GM18520 (cell line): Measurements from ENCODE around the gene PITPNC1.
"Not testable (repeated sequence)": the region's sequence is repeated elsewhere in the genome, so short reads cannot be mapped to it uniquely, and the experiment has no call there.

ENCODE experiments used
- ATAC-seq: cut with Tn5 transposase; IDR thresholded peaks from one replicate; pipeline ENCODE4 v1.9.1; 2021; ENCODE audit not compliant: unreplicated experiment

The PITPNC1 gene

GRCh38 chr17:67479148-67479547, 102.1 kb downstream of the PITPNC1 start:
- no peak for ATAC-seq

DNA sequence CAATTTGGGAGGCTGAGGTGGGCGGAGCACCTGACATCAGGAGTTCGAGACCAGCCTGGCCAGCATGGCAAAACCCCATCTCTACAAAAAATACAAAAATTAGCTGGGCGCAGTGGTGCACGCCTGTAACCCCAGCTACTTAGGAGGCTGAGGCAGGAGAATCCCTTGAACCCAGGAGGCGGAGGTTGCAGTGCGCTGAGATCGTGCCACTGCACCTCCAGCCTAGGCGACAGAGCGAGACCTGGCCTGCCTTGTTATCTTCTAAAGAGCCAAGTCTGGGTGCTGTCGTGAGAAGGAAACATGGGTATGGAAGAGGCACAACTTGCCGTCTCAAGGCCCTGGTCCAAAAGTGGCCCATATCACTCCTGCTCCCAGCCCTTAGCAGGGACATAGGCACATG, 103.9 kb downstream of the PITPNC1 start:
- ATAC-seq, result not testable (repeated sequence)

- ATAC-seq, result no peak
These were observed 104.7 kb downstream of the PITPNC1 start for GRCh38 chr17:67481808-67482207.

GRCh38 chr17:67482764-67483163, 105.7 kb downstream of the PITPNC1 start:
- no peak for ATAC-seq

DNA sequence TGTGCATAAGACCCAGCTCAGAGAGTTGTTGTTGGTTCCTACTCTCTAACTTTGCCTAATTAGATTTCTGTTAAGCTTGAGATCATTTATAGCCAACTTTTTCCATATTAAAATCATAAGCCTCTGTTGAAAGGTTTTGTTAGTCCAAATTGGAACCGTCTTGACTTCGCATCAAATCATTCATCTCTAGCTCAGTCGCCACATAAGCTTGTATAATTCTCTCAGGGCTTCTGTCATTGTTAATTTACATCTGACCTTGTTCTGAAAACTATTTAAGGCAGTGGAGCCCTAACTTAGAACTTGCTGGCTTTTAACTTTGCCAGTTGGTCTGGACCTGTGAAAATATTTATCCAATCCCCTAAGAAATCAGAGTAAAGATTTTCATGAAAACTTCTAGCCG, 107.2 kb downstream of the PITPNC1 start:
- no peak for ATAC-seq

GRCh38 chr17:67485666-67486065, 108.6 kb downstream of the PITPNC1 start:
- no peak for ATAC-seq

GRCh38 chr17:67487506-67487905, 110.4 kb downstream of the PITPNC1 start:
- no peak for ATAC-seq

GRCh38 chr17:67488161-67488560, 111.1 kb downstream of the PITPNC1 start:
- no peak for ATAC-seq

DNA sequence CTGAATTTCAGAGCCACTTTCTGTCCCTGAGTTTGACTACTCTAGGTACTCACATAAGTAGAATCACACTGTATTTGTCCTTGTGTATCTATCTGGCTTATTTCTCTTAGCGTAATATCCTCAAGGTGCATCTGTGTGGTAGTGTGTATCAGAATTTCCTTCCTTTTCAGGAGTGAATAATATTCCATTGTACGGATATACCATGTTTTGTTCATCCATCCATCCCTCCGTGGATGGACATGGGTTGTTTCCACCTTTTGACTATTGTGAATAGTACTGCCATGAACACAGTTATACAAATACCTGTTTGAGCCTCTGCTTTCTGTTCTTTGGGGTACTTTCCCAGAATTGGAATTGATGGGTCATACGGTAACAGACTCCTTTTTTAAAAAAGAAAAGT, 111.7 kb downstream of the PITPNC1 start:
- ATAC-seq, result no peak

GRCh38 chr17:67489273-67489672, 112.2 kb downstream of the PITPNC1 start:
- no peak for ATAC-seq

GRCh38 chr17:67490471-67490870, 113.4 kb downstream of the PITPNC1 start:
- no peak for ATAC-seq

DNA sequence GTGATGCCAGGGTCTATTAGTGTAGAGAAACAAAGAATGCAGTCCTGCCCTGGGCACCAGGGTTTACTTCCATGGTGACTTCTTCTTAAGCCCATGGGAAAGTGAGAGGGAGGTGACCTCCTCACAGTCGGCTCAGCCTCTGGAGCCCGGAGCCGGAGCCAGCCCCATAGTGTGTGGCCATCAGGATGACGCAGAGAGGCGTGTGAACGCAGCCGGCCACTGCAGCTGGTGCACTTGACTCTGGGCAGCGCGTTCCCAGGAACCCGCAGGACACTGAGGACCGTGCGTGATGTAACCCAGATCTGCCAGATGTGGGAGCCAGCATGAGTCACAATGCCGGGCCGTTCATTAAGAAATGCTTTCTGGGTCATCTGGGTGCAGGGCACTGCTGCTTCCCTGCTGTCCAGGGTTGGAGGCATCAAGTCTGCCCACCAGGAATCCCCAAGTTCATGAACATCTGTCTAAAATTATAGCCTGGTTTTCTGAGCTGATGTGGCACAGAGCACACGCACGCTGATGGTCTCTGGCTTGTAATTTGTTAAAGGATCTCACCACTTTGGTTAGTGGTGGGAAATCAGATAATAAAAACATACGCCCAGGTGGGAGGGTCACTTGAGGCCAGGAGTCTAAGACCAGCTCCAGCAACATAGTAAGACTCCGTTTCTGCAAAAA, 114.1 kb downstream of the PITPNC1 start:
- ATAC-seq, result no peak

- ATAC-seq, result no peak
These were observed 114.6 kb downstream of the PITPNC1 start for GRCh38 chr17:67491681-67492024.

DNA sequence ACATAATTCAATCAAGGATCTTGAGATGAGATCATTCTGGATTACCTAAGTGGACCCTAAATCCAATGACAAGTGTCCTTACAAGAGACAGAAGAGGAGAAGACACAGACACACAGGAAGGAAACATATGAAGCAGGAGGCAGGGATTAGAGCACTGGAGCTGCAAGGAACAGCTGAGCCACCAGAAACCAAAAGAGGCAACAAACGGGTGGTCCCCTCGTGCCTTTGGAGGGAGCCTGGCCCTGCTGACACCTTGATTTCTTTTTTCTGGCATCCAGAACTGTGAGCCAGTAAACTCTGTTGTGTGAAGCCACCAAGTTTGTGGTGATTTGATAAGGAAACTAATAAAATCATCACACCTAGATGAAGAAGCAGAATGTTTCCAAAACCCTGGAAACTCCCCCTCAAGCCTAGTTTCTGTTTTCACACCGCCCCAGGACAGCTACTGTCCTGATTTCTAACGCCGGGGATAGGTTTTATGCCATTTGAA, 115.2 kb downstream of the PITPNC1 start:
- ATAC-seq, result no peak

- no peak for ATAC-seq
These were observed 115.9 kb downstream of the PITPNC1 start for GRCh38 chr17:67492824-67493517.

GRCh38 chr17:67493812-67494211, 116.7 kb downstream of the PITPNC1 start:
- ATAC-seq, result no peak

DNA sequence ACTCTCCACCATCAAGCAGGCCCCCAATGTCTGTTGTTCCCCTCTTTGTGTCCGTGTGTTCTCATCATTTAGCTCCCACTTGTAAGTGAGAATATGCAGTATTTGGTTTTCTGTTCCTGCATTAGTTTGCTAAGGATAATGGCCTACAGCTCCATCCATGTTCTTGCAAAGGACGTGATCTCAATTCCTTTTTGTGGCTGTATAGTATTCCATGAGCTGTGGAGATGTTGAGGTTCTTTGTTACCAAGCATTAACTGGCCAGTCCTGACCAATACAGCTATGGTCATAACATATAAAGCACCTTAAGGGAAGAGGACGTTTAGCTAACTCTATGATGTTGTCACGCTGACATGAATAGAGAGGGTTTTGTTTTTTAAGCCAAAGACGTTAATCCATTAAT, 118.5 kb downstream of the PITPNC1 start:
- not testable (repeated sequence) for ATAC-seq

- no peak for ATAC-seq
These were observed 119.2 kb downstream of the PITPNC1 start for GRCh38 chr17:67496286-67496685.

DNA sequence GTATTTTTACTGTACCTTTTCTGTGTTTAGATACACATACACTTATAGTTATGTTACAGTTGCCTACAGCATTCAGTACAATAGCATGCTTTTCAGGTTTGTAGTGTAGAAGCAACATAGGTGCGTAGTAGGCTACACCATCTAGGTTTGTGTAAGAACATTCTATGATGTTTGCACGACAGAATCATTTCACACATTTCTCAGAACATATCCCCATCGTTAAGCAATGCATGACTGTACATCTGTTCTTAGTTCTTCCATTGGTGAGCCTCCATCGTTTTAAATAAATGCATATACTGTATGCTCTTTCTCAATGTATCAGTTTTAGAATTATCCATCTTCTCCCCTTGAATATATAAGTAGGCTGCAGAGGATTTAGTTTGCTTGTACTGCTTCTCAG, 122.6 kb downstream of the PITPNC1 start:
- ATAC-seq, result no peak

- ATAC-seq, result no peak
These were observed 123.2 kb downstream of the PITPNC1 start for GRCh38 chr17:67500261-67500660.

DNA sequence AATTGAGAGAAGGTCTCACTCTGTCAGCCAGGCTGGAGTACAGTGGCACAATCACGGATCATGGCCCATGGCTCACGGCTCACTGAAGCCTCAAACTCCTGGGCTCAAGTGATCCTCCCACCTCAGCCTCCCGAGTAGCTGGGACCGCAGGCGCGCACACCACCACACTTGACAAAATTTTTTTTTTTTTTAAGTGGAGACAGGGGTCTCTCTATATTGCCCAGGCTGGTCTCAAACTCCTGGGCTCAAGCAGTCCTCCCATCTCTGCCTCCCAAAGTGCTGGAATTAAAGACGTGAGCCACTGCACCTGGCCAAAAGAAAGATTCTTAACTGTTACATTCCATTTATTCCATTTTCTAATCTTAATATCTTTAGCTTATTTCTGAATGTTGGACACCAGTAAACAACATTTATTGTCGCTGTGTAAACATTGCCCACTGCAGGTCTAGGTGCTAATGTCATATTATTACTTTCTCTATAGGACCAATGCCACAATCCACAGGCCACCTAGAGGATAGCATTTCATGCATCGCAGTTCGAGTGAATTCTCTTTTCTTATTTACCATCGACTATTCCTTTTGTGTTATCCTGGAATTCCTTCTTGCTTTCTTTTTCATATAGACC, 123.7 kb downstream of the PITPNC1 start:
- ATAC-seq, result no peak

DNA sequence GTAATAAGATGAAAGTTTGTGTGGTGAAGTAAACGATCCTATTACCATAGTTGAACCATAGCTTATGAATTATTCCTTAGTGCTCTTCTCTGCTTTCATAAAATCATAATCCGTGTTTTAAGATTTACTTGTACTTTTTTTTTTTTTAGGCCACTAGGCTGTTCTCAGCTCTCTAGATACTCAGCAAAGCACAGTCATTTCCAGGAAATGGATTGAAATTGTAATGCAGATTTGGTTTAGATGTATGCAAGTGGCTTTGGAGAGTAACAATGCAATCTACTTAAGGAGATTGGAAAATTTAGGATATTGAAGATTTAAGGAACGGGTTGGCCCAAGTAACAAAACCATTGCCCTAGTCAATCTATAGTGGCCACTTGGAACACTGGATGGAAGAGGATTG, 125.1 kb downstream of the PITPNC1 start:
- ATAC-seq, result no peak
